ENCODE measurements around the gene ZNF256. TPM values are rescaled to one million over a fixed set of nuclear protein-coding genes. Genes with fewer than 3 reads are reported as not detected.
"Not testable (repeated sequence)": the region's sequence is repeated elsewhere in the genome, so short reads cannot be mapped to it uniquely, and the experiment has no call there.

The ZNF256 gene
- total RNA-seq = 9.3 TPM
- long read RNA-seq, transcript ZNF256-201 (3 exons, 2,172 nt) = major isoform, 8 of 10 reads
- long read RNA-seq, partial matches to known transcripts = 0 of 10 reads
- long read RNA-seq, other reads (novel, unspliced or antisense) = 0 of 10 reads

DNA sequence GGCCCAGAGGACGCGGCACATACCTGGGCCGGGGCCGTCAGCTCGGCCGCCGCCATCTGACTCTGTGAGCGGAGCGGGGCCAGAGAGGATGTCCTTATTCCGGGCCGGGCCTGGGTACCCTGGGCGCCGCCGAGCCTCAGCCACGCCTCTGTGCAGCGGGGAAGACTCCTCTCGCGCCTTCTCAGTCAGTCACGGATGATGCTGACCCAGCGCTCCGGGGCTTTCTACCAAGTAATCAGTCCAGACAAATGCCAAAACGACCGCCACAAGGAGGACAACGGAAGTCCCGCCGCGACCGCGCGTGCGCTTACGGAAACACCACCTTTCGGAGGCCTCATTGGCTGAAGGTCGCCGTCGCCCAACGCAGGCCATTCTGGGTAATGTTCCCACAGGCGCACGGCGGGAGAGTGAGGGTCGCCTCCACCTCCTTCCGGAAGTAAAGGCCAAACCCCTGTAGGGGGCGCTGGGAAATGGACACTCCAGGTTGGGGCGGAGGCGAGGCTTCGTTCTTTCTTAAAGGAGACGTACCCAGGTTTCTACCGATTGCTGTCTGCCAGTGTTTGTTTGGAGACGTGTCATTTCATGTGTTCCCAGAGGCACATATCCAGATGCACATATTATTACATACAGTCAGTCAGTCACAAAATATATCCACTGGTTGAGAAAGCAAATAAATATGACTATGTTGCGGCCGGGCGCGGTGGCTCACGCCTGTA is at the start of gene ZNF256:
ZNF256 (minus strand) TSS at position 288 of the 716 bp plus-strand sequence; CDS start at position 56, 232 bp downstream.
- intact Hi-C loops (cut with DNase I) = loop anchor here (5.0 kb wide), 1 partner anchor 55 kb away; the partner anchor contains the start of gene ZNF606
- peak; percentile 99 for ATAC-seq
- peak; percentile 97 for DNase-seq (ENCODE audit: missing footprints)

DNA sequence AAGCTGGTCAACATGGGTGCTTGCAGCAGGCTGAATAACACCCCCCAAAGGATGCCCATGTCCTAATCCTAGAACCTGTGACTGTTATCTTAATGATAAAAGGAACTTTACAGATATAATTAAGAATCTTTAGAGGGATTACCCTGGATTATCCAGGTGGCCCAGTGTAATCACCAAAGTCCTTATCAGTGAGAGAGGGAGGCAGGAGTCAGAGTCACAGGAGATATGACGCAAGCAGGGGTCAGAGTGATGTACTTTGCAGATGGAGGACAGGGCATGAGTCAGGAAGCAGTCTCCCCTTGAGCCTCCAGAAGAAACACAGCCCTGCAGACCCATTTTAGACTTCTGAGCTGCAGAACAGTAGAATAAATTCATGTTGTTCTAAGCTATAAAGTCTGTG is 45.3 kb upstream of the ZNF256 start:
- intact Hi-C loops (cut with DNase I) = no loop called here
- DNase-seq (ENCODE audit: missing footprints) (no peak), ATAC-seq (no peak)

DNA sequence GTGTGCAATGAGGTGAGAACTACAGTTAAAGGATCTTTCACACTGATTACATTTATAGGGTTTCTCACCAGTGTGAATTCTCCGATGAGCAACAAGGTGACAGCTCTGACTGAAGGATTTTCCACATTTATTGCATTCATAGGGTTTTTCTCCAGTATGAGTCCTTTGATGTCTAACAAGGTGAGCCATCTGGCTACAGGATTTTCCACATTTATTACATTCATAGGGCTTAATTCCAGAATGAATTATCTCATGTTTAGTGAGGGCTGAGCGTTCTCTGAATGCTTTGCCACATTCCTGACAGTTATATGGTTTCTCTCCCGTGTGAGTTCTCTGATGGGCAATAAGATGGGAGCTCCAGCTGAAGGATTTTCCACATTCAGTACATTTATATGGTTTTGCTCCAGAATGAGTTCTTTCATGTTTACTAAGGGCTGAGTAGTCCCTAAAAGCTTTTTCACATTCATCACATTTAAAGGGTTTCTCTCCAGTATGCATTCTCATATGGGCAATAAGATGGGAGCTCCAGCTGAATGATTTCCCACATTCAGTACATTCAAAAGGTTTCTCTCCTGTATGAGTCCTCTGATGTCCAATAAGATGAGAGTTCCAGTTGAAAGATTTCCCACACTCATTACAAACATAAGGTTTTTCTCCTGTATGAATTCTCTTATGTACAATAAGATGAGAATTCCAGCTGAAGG is 31.2 kb upstream of the ZNF256 start:
- no peak for DNase-seq (ENCODE audit: missing footprints)
- intact Hi-C loops (cut with DNase I) = loop anchor here (10.0 kb wide), 1 partner anchor 286 kb away; no protein-coding TSS in a partner anchor
- ATAC-seq = no peak

DNA sequence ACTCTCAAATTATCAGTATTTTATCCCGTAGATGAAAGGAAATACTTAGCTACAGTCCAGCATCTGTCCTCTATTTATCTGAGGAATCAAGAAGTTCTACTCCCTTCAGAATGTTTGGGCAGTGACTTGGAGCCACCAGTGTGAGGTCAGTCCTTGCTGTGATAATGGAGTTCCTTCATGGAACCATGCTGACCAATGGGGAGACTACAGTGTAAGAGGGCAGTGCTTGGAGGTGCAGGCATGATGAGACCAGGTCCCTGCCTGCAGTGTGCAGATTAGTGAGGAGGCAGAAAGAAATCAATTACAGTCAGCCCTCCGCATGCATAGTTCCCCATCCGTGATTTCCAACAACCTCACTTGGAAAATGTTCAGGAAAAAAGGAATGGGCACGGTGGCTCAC is 26.9 kb upstream of the ZNF256 start, which contains the start of gene C19orf18:
C19orf18 (minus strand) TSS at position 101 of the 400 bp plus-strand sequence. CDS start 102 bp downstream, outside the sequence.
- ATAC-seq = no peak
- intact Hi-C loops (cut with DNase I) = loop anchor here (10.0 kb wide), 1 partner anchor 290 kb away; no protein-coding TSS in a partner anchor
- DNase-seq (ENCODE audit: missing footprints) = no peak

DNA sequence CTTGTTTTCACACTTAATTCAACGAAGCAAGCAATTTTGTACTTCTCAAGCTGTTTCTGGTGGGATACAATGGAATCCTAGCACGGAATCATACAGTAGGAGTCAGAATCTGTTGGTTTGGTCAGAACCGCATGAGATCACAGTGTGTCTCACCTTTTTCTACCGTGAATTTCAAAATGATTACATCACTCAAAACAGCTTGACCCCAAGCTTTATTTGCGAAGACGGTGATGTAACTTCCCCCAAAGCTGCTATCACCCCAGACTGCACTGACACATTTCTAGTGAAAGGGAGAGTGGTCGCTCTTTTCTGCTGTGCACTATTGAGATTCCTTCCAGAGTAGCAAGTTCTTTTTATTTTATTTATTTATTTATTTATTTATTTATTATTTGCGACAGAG is 17.3 kb upstream of the ZNF256 start:
- no peak for DNase-seq (ENCODE audit: missing footprints)
- no peak for ATAC-seq
- intact Hi-C loops (cut with DNase I) = no loop called here

DNA sequence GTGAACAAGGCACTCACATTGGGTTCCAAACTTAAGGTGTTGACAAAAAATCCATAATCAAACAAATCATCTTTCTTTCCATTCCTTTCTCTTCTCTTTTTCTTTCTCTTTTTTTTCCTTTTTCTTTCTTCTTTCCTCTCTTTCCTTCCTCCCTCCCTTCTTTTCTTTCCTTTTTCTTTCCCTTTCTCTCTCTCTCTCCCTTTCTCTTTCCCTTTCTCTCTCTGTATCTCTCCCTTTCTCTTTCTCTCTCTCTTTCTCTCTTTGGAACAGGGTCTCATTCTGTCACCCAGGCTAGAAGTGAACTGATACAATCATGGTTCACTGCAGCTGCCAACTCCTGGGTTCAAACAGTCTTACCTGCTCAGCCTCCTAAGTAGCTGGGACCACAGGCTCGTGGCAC is 14.3 kb upstream of the ZNF256 start:
- no peak for DNase-seq (ENCODE audit: missing footprints)
- no peak for ATAC-seq
- intact Hi-C loops (cut with DNase I) = no loop called here

DNA sequence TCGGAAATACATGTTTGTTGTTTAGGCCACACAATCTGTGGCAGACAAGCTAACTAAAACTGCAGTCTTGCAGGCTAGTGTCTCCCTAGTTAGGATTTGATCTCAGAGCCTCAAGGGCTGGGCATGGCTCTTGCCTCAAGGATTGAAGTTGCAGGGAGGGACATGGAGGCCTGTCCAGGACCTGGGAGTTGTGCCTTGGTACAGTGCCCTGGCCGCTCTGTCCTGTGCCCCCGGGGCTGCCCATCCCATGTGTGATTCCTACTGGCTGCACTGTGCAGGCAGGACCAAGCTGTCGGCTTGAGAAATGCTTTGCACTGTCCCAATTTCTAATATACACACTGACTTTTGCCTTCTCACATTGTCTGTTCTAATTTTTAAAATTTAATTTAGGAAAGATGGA is 7.5 kb upstream of the ZNF256 start:
- intact Hi-C loops (cut with DNase I) = no loop called here
- ATAC-seq (no peak), DNase-seq (ENCODE audit: missing footprints) (no peak)

DNA sequence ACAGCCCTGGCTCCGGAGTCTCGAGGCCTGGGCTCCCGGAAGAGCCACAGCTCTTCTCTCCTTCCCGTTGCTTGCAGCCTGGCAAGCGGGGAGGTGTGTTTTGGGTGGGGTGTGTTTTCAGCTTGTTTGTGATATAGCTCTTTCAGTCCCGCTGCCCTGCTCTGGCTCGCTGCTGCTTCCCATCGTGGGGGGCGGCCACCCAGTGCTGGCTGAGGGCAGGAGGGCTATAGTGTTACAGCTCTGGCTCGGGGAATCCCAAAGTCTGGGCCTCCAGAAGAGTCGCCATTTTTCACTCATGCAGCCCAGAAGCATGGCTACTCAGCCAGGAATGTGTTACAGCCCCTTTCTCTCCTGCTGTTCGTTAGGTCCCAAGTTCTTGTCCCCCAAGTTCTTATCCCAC is 2.2 kb upstream of the ZNF256 start:
- intact Hi-C loops (cut with DNase I) = loop anchor here (5.0 kb wide), 1 partner anchor 53 kb away; the partner anchor contains the start of gene ZNF606
- ATAC-seq (no peak), DNase-seq (ENCODE audit: missing footprints) (no peak)

DNA sequence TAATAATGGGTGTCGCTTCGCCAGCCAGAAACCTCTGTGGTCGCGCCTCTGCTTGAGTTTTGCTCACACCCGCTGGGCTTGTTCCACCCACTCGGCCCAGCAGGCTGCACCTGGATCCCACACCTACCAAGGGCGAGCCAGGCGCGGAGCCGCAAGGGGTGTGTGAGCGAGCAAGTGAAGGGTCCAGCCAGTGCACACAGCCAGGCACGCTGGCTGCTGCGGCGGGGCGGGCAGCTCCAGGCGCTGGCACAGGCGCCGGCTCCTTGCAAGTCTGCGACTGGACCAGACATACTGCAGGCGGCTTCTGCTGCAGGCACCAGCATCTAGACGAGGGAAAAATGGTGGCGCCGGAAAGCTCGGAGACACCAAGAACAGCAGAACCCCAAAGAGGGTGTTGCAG is 1.8 kb upstream of the ZNF256 start:
- DNase-seq (ENCODE audit: missing footprints) (no peak), ATAC-seq (no peak)
- intact Hi-C loops (cut with DNase I) = loop anchor here (5.0 kb wide), 1 partner anchor 53 kb away; the partner anchor contains the start of gene ZNF606

DNA sequence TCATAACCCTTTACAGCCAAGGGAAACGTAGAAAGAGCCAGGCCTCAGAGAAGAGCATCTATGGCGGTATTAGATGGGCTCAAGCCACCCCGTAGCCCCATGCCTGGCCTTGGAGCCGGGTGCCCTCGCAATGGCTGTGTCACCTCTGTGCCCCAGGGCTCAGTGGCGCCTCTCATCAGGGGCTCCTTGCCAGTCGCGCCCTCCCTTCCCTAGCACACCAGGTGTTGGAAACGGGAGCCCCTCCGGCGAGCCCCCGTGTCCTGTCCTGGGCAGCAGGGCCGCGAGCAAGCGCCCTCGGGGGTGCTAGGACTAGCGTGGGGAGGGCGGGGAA is 453 bp downstream of the ZNF256 start:
- DNase-seq (ENCODE audit: missing footprints) (peak; percentile 72), ATAC-seq (no peak)

DNA sequence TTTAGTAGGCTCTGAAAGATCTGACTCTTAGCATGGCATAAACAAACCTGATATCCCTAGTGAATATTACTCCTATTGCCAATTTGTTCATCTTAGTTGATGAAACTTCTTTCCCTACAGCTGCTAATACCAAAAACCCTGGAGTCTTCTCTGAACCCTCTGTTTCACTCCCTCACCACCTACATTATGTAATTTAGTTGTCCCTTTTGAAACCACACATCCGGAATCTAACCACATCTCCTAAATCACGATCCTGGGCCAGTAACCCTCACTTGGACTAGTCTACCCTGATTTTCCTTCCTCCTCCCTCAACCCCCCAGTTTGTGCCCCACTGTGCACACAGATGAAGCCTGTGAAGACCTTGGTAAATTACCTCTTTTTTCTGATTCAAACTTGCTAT is 1.2 kb downstream of the ZNF256 start:
- no peak for ATAC-seq
- intact Hi-C loops (cut with DNase I) = loop anchor here (5.0 kb wide), 1 partner anchor 56 kb away; the partner anchor contains the start of gene ZNF606

More for the DNA sequence above, 453 bp downstream of the ZNF256 start:
- intact Hi-C loops (cut with DNase I) = loop anchor here (5.0 kb wide), 1 partner anchor 55 kb away; the partner anchor contains the start of gene ZNF606

DNA sequence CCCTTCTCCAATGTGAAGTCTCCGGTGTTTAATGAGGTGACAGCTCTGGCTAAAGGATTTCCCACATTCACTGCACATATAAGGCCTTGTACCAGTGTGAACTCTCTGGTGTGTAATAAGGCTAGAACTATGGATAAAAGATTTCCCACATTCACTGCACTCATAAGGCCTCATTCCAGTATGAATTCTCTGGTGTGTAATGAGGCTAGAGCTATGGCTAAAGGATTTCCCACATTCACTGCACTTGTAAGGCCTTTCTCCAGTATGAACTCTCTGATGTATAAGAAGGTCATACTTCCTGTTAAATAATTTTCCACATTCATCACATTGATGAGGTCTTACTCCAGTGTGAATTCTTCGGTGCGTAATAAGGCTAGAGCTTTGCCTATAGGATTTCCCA is 5.9 kb downstream of the ZNF256 start:
- DNase-seq (ENCODE audit: missing footprints) (no peak), ATAC-seq (no peak)
- intact Hi-C loops (cut with DNase I) = no loop called here

More for the DNA sequence above, 1.2 kb downstream of the ZNF256 start:
- no peak for DNase-seq (ENCODE audit: missing footprints)

DNA sequence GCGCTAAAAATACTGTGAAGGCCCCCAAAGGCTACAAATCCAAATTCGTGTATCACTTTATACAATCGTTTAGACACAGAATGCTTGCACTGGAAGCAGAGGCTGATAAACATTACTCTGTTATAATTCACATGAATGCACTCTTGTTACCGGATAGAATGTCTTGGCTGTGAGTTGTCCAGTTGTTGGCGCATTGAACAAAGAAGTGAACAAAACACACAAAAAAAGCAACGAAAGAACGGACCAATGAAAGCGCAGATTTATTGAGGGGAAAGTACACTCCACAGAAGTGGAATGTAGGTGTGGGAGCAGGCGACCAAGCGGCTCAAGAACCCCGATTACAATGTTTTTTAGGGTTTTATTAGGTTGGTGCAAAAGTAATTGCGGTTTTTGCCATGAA is 11.8 kb downstream of the ZNF256 start:
- DNase-seq (ENCODE audit: missing footprints) (no peak), ATAC-seq (no peak)
- intact Hi-C loops (cut with DNase I) = no loop called here

DNA sequence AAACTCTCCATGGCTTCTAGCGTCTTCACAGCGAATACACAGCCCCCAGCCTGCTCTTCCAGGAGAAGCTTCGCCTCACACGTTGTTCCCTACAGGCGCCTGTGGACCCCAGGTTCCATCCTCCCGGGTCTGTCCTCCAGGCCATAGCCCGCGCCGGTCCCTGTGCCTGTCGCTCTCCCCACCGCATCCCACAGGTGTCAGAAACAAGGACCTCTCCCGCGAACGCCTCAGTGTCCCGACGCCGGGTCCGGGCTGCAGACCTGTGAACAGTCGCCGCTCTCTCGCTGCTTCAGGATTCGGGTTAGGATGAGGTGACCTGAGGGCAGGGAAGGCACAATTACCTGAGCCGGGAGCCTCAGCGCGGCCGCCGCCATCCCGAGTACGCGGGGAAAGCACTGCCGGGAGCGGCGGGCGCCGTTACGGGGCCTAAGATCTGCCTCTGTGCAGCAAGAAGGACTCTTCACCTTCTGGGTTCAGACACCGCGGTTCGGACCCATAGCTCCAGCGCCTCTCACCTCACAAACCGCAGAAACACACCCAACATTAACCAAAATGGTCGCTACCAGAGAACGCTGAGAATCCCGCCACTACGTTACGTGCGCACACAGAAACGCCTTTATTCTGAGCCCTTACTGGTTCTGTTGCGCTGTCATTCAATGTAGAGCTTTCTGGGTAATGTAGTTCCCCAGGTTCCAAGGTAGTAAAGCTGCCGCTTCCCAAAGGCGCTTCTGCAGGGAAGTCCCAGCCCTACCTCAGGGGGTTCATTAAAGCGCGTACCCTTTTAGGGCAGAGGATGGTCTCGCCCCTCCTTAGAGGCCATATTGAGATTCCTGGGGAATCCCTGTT is 12.5 kb downstream of the ZNF256 start, which contains the start of gene ZNF418:
ZNF418 (minus strand) TSS at position 583 of the 846 bp plus-strand sequence. CDS start 1,580 bp downstream, outside the sequence.
- ATAC-seq = peak; percentile 96
- peak; percentile 74 for DNase-seq (ENCODE audit: missing footprints)
- intact Hi-C loops (cut with DNase I) = no loop called here

DNA sequence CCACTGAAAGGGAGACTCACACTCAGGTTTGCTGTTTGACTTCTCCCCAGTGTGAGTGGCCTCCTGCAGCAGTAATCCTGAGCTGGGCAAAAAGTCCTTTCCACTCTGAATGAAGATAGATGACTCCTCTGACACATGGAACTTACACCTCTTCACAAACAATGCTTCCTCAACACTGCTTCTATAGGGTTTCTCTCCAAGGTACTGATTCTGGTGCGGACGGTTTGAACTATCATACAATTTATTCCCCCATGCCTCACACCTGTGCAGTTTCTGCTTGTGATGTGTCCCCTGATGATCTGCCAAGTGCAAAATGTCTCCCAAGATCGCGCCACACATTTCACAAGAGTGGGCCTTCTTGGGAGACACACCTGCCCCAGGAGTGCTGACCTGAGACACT is 19.9 kb downstream of the ZNF256 start:
- ATAC-seq = no peak
- intact Hi-C loops (cut with DNase I) = no loop called here
- DNase-seq (ENCODE audit: missing footprints) = no peak

DNA sequence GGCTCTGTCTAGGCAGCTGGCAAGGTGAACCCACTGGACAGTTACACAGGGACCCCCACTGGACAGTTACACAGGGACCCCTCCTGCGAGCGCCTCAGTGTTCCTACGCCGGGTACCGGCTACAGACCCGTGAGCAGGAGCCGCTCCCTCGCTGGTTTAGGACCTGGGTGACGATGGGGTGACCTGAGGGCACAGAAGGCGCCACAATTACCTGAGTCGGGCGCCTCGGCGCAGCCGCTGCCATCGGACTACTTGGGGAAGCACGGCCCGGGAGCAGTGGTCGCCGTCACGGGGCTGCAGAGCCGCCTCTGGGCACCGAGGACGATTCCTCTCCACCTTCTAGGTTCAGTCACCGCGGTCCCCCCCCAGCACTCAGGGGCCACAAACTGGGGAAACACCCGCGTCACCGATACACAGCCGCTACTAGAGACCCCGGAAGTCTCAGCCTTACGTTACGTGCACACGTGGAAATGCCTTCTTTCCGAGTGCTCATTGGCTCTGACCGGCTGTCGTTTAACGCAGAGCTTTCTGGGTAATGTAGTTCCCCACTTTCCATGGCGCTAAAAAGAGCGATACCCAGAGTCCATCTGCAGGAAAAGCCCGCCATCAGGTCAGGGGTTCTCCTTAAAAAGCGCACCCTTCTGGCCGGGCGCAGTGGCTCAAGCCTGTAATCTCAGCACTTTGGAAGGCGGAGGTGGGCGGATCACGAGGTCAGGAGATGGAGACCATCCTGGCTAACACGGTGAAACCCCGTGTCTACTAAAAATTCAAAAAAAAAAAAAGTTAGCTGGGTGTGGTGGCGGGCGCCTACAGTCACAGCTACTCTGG is 31.1 kb downstream of the ZNF256 start, which contains the start of gene ZNF417:
ZNF417 (minus strand) TSS at position 425 of the 828 bp plus-strand sequence; CDS start at position 244, 181 bp downstream.
- intact Hi-C loops (cut with DNase I) = not testable (repeated sequence)
- peak; percentile 99 for ATAC-seq
- DNase-seq (ENCODE audit: missing footprints) = peak; percentile 88

DNA sequence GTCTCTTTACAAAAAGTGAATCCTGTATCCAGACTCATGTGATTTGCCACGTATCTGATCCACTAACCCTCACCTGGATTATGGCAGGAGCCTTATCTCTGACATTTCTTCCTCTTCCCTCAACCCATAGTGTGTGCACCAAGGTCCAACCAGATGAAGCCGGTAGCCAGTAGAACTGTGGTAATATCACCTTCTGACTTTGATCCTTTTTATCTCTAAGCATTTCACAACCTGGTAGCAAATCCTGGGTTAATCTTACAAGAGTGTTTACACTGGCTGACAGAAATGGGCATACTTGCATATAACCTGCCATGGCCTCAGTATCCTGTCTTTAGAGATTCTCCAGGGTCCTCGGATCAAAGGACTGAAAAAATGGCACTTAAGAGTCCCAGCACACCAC is 33.0 kb downstream of the ZNF256 start:
- intact Hi-C loops (cut with DNase I) = no loop called here
- DNase-seq (ENCODE audit: missing footprints) (no peak), ATAC-seq (no peak)

DNA sequence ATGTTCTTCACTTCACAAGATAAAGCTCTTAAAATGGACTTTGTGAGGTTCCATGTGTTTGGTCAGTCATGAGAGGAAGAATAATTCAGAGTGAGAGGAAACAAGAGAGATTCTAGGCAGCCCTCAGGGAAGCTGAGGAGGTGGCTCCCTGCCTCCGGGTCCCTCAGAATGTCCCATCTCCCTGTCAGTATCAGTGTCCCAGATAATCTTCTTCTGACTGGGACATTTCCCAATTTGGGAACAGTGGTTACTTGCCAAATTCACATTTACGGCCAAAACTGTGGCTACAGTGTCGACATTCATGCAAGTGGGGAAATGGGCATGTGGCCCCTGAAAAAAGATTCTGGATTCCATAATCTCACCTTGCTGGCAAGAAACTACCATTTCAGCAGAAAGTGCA is 40.1 kb downstream of the ZNF256 start:
- ATAC-seq (no peak), DNase-seq (ENCODE audit: missing footprints) (no peak)
- intact Hi-C loops (cut with DNase I) = no loop called here

Data from Right ventricle myocardium inferior (tissue), 1 donor.